ENCODE results near the gene TLCD4.

TLCD4 gene

GRCh38 chr1:95108792-95109191 lies 8.4 kb upstream of the TLCD4 start:
- Histone ChIP-seq H3K4me1 (no peaks in the 10 kb centered on the region), H2AFZ (no peak overlapping the region), H3K9me3 (ENCODE audit: control insufficient read depth, low read length) (no peaks in the 10 kb centered on the region), H3K79me2 (no peaks in the 10 kb centered on the region), H3K4me3 (ENCODE audit: low read depth, low read length) (no peak overlapping the region), H3K4me2 (ENCODE audit: low read length) (no peak overlapping the region), H3K27me3 (ENCODE audit: control insufficient read depth, insufficient read depth, low read length) (no peaks in the 10 kb centered on the region), H3K36me3 (ENCODE audit: control insufficient read depth, insufficient read depth, low read length) (no peaks in the 10 kb centered on the region), H3K27ac (no peak overlapping the region), H3K9ac (no peak overlapping the region)
- no peak for TF ChIP-seq CTCF (IDR thresholded peaks at IDR 0.05)

- no peak overlapping the region for H2AFZ ChIP-seq
- no peak overlapping the region for H3K4me2 ChIP-seq (ENCODE audit: low read length)
- no peaks in the 10 kb centered on the region for H3K27me3 ChIP-seq (ENCODE audit: control insufficient read depth, insufficient read depth, low read length)
- no peaks in the 10 kb centered on the region for H3K36me3 ChIP-seq (ENCODE audit: control insufficient read depth, insufficient read depth, low read length)
- TF ChIP-seq CTCF (IDR thresholded peaks at IDR 0.05) = no peak
- no peaks in the 10 kb centered on the region for H3K79me2 ChIP-seq
- H3K9ac ChIP-seq = no peak overlapping the region
- no peaks in the 10 kb centered on the region for H3K9me3 ChIP-seq (ENCODE audit: control insufficient read depth, low read length)
- H3K4me3 ChIP-seq (ENCODE audit: low read depth, low read length) = no peak overlapping the region
- no peaks in the 10 kb centered on the region for H3K4me1 ChIP-seq
- H3K27ac ChIP-seq = no peak overlapping the region
Measured at GRCh38 chr1:95111014-95111413, 6.1 kb upstream of the TLCD4 start.

GRCh38 chr1:95113684-95114083 lies 3.5 kb upstream of the TLCD4 start:
- Histone ChIP-seq H3K27ac (no peak overlapping the region), H3K4me1 (no peaks in the 10 kb centered on the region), H3K27me3 (ENCODE audit: control insufficient read depth, insufficient read depth, low read length) (no peaks in the 10 kb centered on the region), H3K9ac (no peak overlapping the region), H3K4me3 (ENCODE audit: low read depth, low read length) (no peak overlapping the region), H3K9me3 (ENCODE audit: control insufficient read depth, low read length) (no peaks in the 10 kb centered on the region), H3K79me2 (no peaks in the 10 kb centered on the region), H3K36me3 (ENCODE audit: control insufficient read depth, insufficient read depth, low read length) (no peaks in the 10 kb centered on the region), H3K4me2 (ENCODE audit: low read length) (no peak overlapping the region), H2AFZ (no peak overlapping the region)
- TF ChIP-seq CTCF (IDR thresholded peaks at IDR 0.05) = no peak

DNA sequence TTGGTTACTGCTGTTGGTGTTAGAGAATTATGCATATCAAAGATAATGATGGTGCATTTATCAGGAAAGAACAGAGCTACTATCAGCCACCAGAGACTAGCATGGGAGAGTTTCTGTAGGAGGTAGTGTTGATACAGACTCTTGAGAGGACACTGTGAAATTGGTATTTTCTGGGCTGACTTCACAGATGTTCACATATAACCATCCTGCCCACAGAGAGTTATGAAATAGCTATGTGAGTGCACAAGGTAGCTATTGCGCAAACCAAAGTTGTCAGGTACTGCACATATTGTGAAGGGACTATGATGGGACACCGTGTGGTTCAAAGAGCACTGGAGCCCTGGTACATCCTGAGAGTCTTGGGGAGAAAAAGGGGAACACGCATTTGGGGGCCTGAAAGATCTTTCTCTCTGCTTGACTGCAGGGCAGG lies 1.4 kb upstream of the TLCD4 start:
- TF ChIP-seq CTCF (IDR thresholded peaks at IDR 0.05) = no peak
- no peak overlapping the region for H3K4me2 ChIP-seq (ENCODE audit: low read length)
- H2AFZ ChIP-seq = peak overlapping the region; percentile 67
- no peak overlapping the region for H3K27ac ChIP-seq
- H3K4me3 ChIP-seq (ENCODE audit: low read depth, low read length) = no peak overlapping the region
- H3K9ac ChIP-seq = no peak overlapping the region
- no peaks in the 10 kb centered on the region for H3K79me2 ChIP-seq
- no peaks in the 10 kb centered on the region for H3K9me3 ChIP-seq (ENCODE audit: control insufficient read depth, low read length)
- no peaks in the 10 kb centered on the region for H3K36me3 ChIP-seq (ENCODE audit: control insufficient read depth, insufficient read depth, low read length)
- no peaks in the 10 kb centered on the region for H3K4me1 ChIP-seq
- H3K27me3 ChIP-seq (ENCODE audit: control insufficient read depth, insufficient read depth, low read length) = no peaks in the 10 kb centered on the region

GRCh38 chr1:95116580-95117206 lies 462 bp upstream of the TLCD4 start:
- Histone ChIP-seq H3K4me3 (ENCODE audit: low read depth, low read length) (peak overlapping the region; percentile 63), H3K79me2 (no peaks in the 10 kb centered on the region), H3K9ac (no peak overlapping the region), H2AFZ (peak overlapping the region; percentile 67), H3K9me3 (ENCODE audit: control insufficient read depth, low read length) (no peaks in the 10 kb centered on the region), H3K27me3 (ENCODE audit: control insufficient read depth, insufficient read depth, low read length) (no peaks in the 10 kb centered on the region), H3K4me1 (no peaks in the 10 kb centered on the region), H3K27ac (peak overlapping the region; percentile 40), H3K36me3 (ENCODE audit: control insufficient read depth, insufficient read depth, low read length) (no peaks in the 10 kb centered on the region), H3K4me2 (ENCODE audit: low read length) (peak overlapping the region; percentile 97)
- TF ChIP-seq CTCF (IDR thresholded peaks at IDR 0.05) = peak; percentile 57

Measured in parathyroid adenoma (tissue), 2 donors.